B cell (primary cell): ENCODE results near the gene BCAR1. TPM values are rescaled to one million over a fixed set of nuclear protein-coding genes. Genes with fewer than 3 reads are reported as not detected.

ENCODE experiments used
- ATAC-seq: fragments of 200-7000 bp; cut with Tn5 transposase; one replicate; pipeline ENCODE4 v1.10.0; 2021; ENCODE audit warnings: low read depth, mild to moderate bottlenecking, moderate number of reproducible peaks, moderate library complexity
- CTCF ChIA-PET: fragments of 350-600 bp; sonication (Branson Sonifier 250); formaldehyde crosslinking; loops from one replicate; lab custom pipeline; 2021; ENCODE audit warnings: antibody characterized with exemption, inconsistent platforms; lab: Charles Lee
- POLR2A ChIA-PET: fragments of 350-600 bp; sonication (Branson Sonifier 250); formaldehyde crosslinking; loops from one replicate; lab custom pipeline; 2021; ENCODE audit warnings: antibody characterized with exemption; lab: Charles Lee
- DNase-seq: peaks from one replicate; pipeline ENCODE4 v3.0.0; 2013
- H2AFZ ChIP-seq: 2 replicates; pipeline ENCODE4 v1.6.1; 2012; ENCODE audit warnings: mild to moderate bottlenecking, low read depth, low read length; ENCODE audit not compliant: insufficient read depth, poor library complexity, severe bottlenecking
- H3K27ac ChIP-seq, 2 donors: 1 replicate in 1 of 2; 2 replicates in 1 of 2; pipeline ENCODE4 v1.5.1; 2012 to 2013; ENCODE audit warnings: low read length in 2 of 2, mild to moderate bottlenecking in 2 of 2, moderate library complexity in 1 of 2
- H3K27me3 ChIP-seq, 4 experiments: fragments of 200-600 bp in 1 of 4; sonication (generic) in 1 of 4; replicated peaks in 1 of 4; 1 replicate in 2 of 4; 2 replicates in 2 of 4; pipeline versions ENCODE4 v1.6.1 to v1.7.0; 2013 to 2016; ENCODE audit warnings: low read length in 3 of 4, mild to moderate bottlenecking in 2 of 4, mixed read lengths in 1 of 4, moderate library complexity in 1 of 4; ENCODE audit not compliant: insufficient read depth in 4 of 4, control insufficient read depth in 3 of 4; ENCODE audit errors: control extremely low read depth in 1 of 4
- H3K36me3 ChIP-seq, 2 experiments: replicated peaks in 1 of 2; 1 replicate in 1 of 2; 2 replicates in 1 of 2; pipeline versions ENCODE4 v1.6.1 to v1.7.1; 2013; ENCODE audit warnings: low read length in 1 of 2; ENCODE audit not compliant: insufficient read depth in 2 of 2, control insufficient read depth in 1 of 2; ENCODE audit errors: control extremely low read depth in 1 of 2, extremely low read depth in 1 of 2
- H3K4me1 ChIP-seq, 2 donors: fragments of 200-600 bp in 1 of 2; sonication (generic) in 1 of 2; 1 replicate in 1 of 2; 2 replicates in 1 of 2; pipeline versions ENCODE4 v1.5.1 to v1.6.1; 2013 to 2017; ENCODE audit warnings: low read length in 2 of 2; ENCODE audit not compliant: control insufficient read depth in 2 of 2, insufficient read depth in 2 of 2
- H3K4me2 ChIP-seq: replicated peaks from 2 replicates; pipeline ENCODE3; 2012; ENCODE audit warnings: mild to moderate bottlenecking, low read depth, low read length; ENCODE audit not compliant: poor library complexity, severe bottlenecking
- H3K4me3 ChIP-seq, 5 experiments: fragments of 200-600 bp in 1 of 5; sonication (generic) in 1 of 5; 1 replicate in 3 of 5; 2 replicates in 2 of 5; pipeline versions ENCODE4 v1.5.1 to v1.7.0; 2011 to 2016; ENCODE audit warnings: low read length in 4 of 5, mild to moderate bottlenecking in 4 of 5, low read depth in 2 of 5, control low read depth in 1 of 5, moderate library complexity in 1 of 5; ENCODE audit not compliant: insufficient read depth in 1 of 5; ENCODE audit errors: control extremely low read depth in 1 of 5, extremely low read depth in 1 of 5
- H3K79me2 ChIP-seq: fragments of 200-600 bp; sonication (generic); one replicate; pipeline ENCODE4 v1.6.0; 2016; ENCODE audit warnings: low read length; ENCODE audit not compliant: control insufficient read depth, insufficient read depth
- H3K9ac ChIP-seq: fragments of 200-600 bp; sonication (generic); 2 replicates; pipeline ENCODE4 v1.6.1; 2017; ENCODE audit warnings: mild to moderate bottlenecking, low read length, moderate library complexity
- H3K9me3 ChIP-seq, 3 donors: one replicate each; pipeline versions ENCODE4 v1.6.1 to v1.7.1; 2013; ENCODE audit warnings: low read length in 2 of 3; ENCODE audit not compliant: control insufficient read depth in 2 of 3, insufficient read depth in 1 of 3; ENCODE audit errors: control extremely low read depth in 1 of 3
- H4K20me1 ChIP-seq: 2 replicates; pipeline ENCODE4 v1.6.0; 2012; ENCODE audit warnings: mild to moderate bottlenecking, low read length; ENCODE audit not compliant: insufficient read depth, control insufficient read depth, poor library complexity, severe bottlenecking
- H3K27ac Mint-ChIP-seq: one replicate; pipeline ENCODE4 v1.8.0; 2021; ENCODE audit warnings: mixed read lengths
- H3K27me3 Mint-ChIP-seq: one replicate; pipeline ENCODE4 v1.8.0; 2021; ENCODE audit warnings: mixed read lengths
- H3K4me1 Mint-ChIP-seq: one replicate; pipeline ENCODE4 v1.8.0; 2021; ENCODE audit warnings: mixed read lengths
- H3K4me3 Mint-ChIP-seq: one replicate; pipeline ENCODE4 v1.8.0; 2021; ENCODE audit warnings: mixed read lengths
- H3K9me3 Mint-ChIP-seq: one replicate; pipeline ENCODE4 v1.8.0; 2022; ENCODE audit warnings: mixed read lengths; ENCODE audit not compliant: insufficient read depth
- EZH2 ChIP-seq: IDR thresholded peaks from 2 replicates; pipeline ENCODE4 v1.6.1; 2012; ENCODE audit warnings: borderline replicate concordance, low read depth, mild to moderate bottlenecking, moderate library complexity, low read length; ENCODE audit not compliant: insufficient read depth, poor library complexity, severe bottlenecking
- WGBS: methylation state at CpG from one replicate; pipeline ENCODE4 v1.1.5; 2013; ENCODE audit warnings: missing lambda C conversion rate; ENCODE audit not compliant: insufficient coverage; 5-methylcytosine and 5-hydroxymethylcytosine counted together
- intact Hi-C: fragments of 100-400 bp; cut with micrococcal nuclease; formaldehyde crosslinking; loops from one replicate; pipeline ENCODE4 v1.10.0; 2022
- polyA plus RNA-seq: library from polyadenylated mRNA; depleted of rRNA; stranded (reverse); fragments of >200 nt; gene quantifications from 2 replicates; pipeline ENCODE4 v1.2.3, GENCODE V29; 2012
- total RNA-seq, 2 donors: library from RNA; stranded (reverse); fragments of 120-200 nt in 1 of 2; gene quantifications; 1 replicate in 1 of 2; 2 replicates in 1 of 2; pipeline versions ENCODE4 v1.2.3 to v1.2.4, GENCODE V29; 2013 to 2022
- TF ChIP-seq, protein P1 (sequence below): fragments of 200-600 bp; IDR thresholded peaks from one replicate; pipeline ENCODE4 v1.8.0; 2022; ENCODE audit warnings: antibody characterized with exemption, mild to moderate bottlenecking

The BCAR1 gene
- total and polyA plus RNA-seq, 2 donors (not counting 1 experiment from before 2014, with no cell fraction given) = not detected

GRCh38 chr16:75229172-75230031 is 22.0 kb downstream of the BCAR1 start:
- Histone ChIP-seq H3K27me3 (peaks cover 0 to 68% (median 13%) of the 10 kb centered on the region in 4 experiments), H3K4me3 (no peak overlapping the region), H2AFZ (no peak overlapping the region), H3K36me3 (no peaks in the 10 kb centered on the region), H3K4me2 (no peak overlapping the region), H3K27ac (no peak overlapping the region), H3K9me3 (peaks cover 0 to 19% (median 0%) of the 10 kb centered on the region in 3 donors), H4K20me1 (no peaks in the 10 kb centered on the region), H3K4me1 (peaks cover 0 to 7% of the 10 kb centered on the region in 2 donors), H3K79me2 (no peaks in the 10 kb centered on the region), H3K9ac (no peak overlapping the region)
- Mint-ChIP-seq H3K9me3 (no peaks in the 10 kb centered on the region), H3K27ac (no peak overlapping the region), H3K27me3 (peaks cover 41% of the 10 kb centered on the region), H3K4me3 (no peak overlapping the region), H3K4me1 (peaks cover 2% of the 10 kb centered on the region)
- ChIA-PET CTCF (interaction anchor here (0.5 kb wide), 1 partner anchor 311 kb away, joined by 4 read pairs; no protein-coding TSS in a partner anchor), POLR2A (no interaction called here)
- no peak for DNase-seq
- 98% methylated on average over 48 of the region's 48 CpGs for WGBS
- no peak for ATAC-seq
- no peak for TF ChIP-seq EZH2
- TF ChIP-seq, protein P1, sequence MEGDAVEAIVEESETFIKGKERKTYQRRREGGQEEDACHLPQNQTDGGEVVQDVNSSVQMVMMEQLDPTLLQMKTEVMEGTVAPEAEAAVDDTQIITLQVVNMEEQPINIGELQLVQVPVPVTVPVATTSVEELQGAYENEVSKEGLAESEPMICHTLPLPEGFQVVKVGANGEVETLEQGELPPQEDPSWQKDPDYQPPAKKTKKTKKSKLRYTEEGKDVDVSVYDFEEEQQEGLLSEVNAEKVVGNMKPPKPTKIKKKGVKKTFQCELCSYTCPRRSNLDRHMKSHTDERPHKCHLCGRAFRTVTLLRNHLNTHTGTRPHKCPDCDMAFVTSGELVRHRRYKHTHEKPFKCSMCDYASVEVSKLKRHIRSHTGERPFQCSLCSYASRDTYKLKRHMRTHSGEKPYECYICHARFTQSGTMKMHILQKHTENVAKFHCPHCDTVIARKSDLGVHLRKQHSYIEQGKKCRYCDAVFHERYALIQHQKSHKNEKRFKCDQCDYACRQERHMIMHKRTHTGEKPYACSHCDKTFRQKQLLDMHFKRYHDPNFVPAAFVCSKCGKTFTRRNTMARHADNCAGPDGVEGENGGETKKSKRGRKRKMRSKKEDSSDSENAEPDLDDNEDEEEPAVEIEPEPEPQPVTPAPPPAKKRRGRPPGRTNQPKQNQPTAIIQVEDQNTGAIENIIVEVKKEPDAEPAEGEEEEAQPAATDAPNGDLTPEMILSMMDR = no peak
- intact Hi-C loops = loop anchor here (5.0 kb wide), 1 partner anchor 32 kb away; no protein-coding TSS in a partner anchor
